ENCODE measurements around the gene BEX1.
A peak's percentile ranks its signal among the peaks of the same experiment; 100 is the strongest.
"Not testable (repeated sequence)": the region's sequence is repeated elsewhere in the genome, so short reads cannot be mapped to it uniquely, and the experiment has no call there.

BEX1 gene

DNA sequence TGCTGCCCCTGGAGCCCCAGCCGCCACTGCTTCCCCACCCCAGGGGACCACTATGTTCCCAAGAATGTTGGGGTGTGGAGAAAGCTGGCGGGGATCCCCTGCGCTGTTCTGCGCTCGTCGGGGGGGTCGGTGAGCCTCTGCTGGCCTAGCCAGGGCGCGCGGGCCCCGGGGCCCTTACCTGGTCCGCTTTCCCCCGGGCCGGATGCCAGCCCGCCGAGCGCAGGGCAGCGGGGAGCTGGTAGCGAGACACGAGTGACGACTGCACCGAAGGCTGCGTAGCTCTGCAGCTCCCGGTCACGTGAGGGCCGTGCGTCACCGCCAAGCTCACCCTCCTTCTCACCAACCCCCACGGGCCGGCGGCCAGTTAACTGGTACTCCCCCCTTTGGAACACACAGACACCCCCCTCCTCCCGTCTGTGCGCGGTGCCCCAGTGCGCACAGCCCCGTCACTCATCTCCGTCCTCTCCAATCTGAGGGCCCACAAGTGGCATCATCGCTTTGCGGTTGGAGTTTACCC is at the start of gene BEX1:
Gene BEX1, minus strand, starts transcription at position 254 of the 517 bp plus-strand sequence. CDS start 897 bp downstream, outside the sequence.
- peak; percentile 86 for DNase-seq

- DNase-seq: not testable (repeated sequence)
Measured at GRCh38 chrX:103109497-103109896, 45.5 kb upstream of the BEX1 start.

- no peak for DNase-seq
Measured at GRCh38 chrX:103107836-103108235, 43.9 kb upstream of the BEX1 start.

GRCh38 chrX:103107227-103107737 is 43.3 kb upstream of the BEX1 start:
- not testable (repeated sequence) for DNase-seq

- not testable (repeated sequence) for DNase-seq
Measured at GRCh38 chrX:103104370-103104769, 40.4 kb upstream of the BEX1 start.

DNA sequence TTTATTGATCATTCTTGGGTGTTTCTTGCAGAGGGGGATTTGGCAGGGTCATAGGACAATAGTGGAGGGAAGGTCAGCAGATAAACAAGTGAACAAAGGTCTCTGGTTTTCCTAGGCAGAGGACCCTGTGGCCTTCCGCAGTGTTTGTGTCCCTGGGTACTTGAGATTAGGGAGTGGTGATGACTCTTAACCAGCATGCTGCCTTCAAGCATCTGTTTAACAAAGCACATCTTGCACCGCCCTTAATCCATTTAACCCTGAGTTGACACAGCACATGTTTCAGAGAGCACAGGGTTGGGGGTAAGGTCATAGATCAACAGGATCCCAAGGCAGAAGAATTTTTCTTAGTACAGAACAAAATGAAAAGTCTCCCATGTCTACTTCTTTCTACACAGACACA is 39.9 kb upstream of the BEX1 start:
- not testable (repeated sequence) for DNase-seq

DNA sequence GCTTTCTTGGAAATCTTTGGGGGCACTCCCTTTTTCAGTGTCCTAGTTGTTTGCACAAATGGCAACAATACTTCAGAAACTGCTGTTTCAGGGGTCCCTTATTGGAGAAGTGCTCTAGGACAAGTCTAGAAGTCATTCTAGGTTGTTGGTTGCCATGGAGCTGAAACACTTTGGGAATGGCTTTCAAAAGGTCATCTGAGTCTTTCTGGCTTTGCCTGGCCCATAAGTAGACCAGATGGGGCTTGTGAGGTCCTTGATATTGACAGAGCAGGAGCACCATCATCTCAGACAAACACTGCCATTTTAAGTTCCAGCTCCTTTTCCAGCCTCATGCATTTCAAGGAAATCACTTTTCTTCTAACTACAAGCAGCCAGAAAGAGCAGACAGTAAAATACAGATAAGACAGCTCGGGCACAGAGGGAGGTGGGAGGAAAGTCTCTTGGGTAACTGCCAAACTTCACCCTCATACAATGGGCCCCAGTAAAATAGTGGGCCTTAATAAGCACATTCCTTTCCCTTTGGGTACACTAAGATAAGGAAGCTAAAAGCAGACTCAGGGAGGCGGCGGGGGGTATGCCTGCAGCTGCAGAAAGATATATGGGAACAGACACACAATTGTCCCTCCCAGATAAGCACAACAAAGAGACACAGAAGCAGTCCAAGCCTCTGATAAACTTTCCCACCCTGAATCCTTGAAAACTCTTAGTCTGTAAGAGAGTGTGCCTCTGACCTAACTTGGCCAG is 37.5 kb upstream of the BEX1 start:
- DNase-seq: no peak

DNA sequence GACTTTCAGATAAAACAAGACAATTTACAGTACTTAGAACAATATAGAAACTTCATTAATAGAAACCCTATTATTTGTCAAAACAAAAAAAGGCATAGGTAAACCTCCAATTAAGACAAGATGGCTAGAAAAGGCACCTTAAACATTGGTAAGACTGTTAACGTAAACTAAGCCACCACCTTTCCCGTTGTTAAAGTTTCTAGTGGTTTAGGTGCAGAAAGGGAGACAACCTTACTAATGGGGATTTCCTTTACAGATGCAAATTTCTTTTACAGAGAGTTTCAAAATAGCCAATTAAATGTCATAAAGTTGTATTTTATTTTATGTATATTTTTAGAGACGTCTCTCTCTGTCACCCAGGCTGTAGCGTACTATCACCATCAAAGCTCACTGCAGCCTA is 36.5 kb upstream of the BEX1 start:
- no peak for DNase-seq

- DNase-seq: no peak
Measured at GRCh38 chrX:103099691-103100090, 35.7 kb upstream of the BEX1 start.

DNA sequence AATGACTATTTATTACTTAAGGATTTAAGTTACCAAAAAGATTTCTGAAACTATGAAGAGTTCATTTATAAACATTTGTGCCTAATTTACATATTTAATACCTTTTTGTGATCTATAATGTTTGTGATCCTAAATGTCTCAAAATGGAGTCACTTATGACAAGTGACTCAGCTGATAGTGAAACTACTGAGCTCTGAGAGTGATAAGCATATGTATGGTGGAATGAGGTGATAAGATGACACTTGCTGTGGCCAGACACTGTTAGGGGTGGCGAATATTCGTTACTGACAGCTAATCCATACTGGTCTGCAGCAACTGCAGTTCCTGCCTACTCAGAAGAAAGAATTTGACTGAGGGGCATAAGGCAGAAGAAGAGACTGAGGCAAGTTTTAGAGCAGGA is 34.5 kb upstream of the BEX1 start:
- no peak for DNase-seq

DNA sequence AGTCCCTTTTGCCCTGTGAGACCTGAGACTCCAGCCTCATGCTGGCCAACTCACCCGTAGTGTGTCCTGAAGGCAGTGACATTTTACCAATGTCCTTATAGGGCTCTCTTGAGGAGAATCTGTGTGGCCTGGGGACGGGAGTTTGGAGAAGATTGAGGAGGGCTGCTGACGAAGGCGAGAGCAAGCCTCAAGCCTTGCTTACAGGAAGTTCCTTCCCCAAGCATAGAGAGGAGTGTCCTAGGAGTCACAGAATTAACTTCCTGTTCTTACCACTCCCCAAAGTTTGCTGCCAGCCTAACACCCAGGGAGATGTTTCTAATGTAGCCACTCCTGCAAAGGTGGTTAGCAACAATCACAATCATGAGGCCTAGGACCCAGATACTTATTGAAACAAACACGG is 29.0 kb upstream of the BEX1 start, which contains the start of gene NXF3:
Gene NXF3, minus strand, starts transcription at position 202 of the 400 bp plus-strand sequence. Its CDS starts 120 bp downstream, at position 82.
- DNase-seq: no peak

GRCh38 chrX:103081051-103081450 is 17.1 kb upstream of the BEX1 start:
- DNase-seq: no peak

DNA sequence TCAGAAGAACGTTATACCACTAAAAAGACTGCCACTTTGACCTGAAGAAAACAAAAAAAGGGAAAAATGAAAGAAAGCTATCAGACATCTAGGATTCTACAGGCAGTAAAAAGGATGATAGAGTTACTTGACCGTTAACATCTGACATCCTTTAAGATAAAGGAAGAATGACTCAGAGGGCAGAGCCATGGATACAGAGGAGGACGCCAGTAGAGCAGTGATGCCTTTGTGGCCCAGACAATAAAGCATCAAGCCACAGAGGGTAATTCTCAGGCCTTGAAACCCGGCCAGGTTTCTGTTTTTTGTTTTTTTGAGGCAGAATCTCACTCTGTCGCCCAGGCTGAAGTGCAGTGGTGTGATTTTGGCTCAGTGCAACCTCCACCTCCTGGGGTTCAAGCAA is 9.5 kb upstream of the BEX1 start:
- DNase-seq: no peak

DNA sequence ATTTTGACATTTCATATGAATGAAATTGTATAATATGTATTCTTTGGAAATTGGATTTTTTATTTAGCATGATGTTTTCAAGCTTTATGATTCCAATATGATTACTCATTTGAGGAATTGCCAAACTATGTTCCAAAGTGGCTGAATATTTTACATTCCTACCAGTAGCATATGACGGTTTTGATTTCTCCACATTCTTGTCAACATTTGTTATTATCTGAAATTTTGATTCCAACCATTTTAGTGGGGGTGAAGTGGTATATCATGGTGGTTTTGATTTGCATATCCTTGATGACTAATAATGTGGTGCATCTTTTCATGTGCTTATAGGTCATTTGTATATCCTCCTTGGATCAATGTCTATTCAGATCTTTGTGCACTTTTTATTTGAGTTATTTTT is 2.6 kb upstream of the BEX1 start:
- DNase-seq: no peak

DNA sequence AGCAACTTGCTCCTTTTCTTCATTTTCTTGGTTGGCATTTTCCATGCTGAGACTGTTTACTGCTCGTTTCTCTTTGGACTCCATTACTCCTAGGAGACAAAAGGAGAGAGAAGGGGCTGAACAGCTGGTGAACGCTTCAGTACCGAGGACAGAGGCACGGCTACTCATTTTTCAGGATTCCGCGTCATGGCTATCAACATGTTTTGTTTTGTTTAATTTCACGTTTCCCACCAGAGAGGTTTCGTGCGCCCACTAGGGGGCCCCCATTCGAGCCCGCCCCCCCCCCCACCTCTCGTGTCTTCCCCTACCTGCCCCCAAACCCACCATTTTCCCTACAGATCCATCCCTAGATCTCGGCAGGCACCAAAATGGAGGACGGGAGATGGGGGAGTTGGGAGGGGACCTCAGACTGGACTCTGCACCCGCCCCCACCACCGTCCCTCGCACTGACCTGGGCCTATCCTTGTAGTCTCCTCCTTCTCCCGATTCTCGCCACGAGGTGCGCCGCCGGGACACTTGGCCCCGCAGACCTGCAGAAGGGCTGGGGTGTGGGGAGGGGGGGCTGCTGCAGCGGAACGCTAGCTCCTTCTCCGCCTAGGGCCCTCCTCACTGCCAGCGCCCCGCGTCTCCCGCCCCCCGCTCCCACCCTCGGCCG is 653 bp downstream of the BEX1 start:
- peak; percentile 29 for DNase-seq

- DNase-seq: no peak
Measured at GRCh38 chrX:103061486-103061885, 2.5 kb downstream of the BEX1 start.

DNA sequence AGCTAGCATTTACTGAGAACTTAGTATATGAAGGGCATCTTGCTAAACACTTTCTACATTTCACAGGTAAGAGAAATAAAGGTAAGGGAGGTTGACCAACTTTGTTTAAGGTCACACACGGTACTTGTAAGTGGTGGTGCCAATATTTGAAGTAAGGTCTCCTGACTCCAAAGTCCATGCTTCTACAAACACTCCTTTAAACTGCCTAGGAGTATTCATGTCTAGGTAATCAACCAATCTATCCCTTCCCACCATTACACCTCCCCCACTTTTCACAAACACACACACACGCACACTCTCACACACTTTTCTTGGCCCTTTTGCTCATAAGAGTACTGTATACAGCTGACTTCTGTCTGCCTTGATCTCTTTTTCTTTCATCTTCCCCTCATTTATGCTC is 7.1 kb downstream of the BEX1 start:
- no peak for DNase-seq

GRCh38 chrX:103052625-103053024 is 11.3 kb downstream of the BEX1 start:
- DNase-seq: no peak

DNA sequence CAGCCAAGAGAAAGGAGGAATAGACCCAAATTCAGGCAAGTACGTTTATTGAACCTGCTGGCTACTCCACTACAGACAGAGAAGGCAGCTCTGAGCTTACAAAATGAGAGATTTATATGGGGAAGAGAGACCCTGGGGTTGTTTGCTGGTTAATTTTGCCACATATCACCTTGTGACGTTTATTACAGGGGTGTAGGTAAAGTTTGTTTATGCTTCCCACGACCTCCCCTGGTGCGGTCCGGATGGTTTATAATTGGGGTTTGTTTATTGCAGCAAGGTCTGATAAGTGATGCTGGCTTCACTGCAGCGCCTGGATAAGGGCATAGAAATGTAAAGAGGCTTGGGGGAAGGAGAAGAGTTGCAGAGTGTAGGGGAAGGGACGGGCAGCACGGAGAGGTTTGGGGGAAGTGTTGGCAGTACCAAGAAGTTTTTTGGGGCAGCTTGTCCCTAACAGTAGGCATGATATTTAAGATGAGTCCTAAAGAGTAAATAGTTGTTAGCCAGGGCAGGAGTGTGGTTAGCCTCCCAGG is 12.6 kb downstream of the BEX1 start:
- DNase-seq: no peak

DNA sequence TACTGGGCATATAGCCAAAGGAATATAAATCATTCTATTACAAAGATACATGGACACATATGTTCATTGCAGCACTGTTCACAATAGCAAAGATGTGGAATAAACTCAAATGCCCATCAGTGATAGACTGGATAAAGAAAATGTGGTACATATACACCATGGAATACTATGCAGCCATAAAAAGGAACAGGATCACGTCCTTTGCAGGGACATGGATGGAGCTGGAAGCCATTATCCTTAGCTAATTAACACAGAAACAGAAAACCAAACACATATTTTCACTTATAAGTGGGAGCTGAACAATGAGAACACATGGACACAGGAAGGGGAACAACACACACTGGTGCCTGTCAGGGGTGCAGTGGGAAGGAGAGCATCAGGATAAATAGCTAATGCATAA is 30.6 kb downstream of the BEX1 start:
- not testable (repeated sequence) for DNase-seq

DNA sequence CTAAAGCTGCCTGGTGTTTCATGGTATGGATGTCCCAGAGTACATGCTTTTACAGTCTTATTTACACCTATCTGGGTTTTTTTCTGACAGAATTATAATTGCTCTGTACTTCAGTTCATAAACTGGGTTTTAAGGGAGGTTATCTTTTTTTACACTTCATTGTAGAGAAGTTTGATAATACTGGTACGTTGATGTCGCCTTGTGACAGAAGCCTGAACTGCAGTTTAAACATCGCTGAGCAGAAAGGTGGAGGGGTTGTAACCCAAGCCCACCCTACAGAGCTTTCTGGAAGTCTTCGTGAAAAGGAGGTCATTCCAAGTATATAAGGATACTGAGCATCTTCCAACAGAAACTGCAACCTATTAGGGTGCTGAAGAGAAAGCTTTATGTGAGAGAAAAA is 46.4 kb downstream of the BEX1 start:
- no peak for DNase-seq

GRCh38 chrX:103012945-103013344 is 51.0 kb downstream of the BEX1 start:
- no peak for DNase-seq
